CD14-positive monocyte (primary cell): ENCODE measurements around the gene ARHGEF19. TPM values are rescaled to one million over a fixed set of nuclear protein-coding genes. Genes with fewer than 3 reads are reported as not detected.
A peak's percentile ranks its signal among the peaks of the same experiment; 100 is the strongest.

Experiments used
- DNase-seq, 3 donors: peaks; one replicate each; pipeline ENCODE4 v3.0.0-alpha.2; 2011 to 2022
- H2AFZ ChIP-seq: 2 replicates; pipeline ENCODE4 v1.6.0; 2012; ENCODE audit warnings: mild to moderate bottlenecking, low read depth, low read length, inconsistent platforms; ENCODE audit not compliant: insufficient read depth, poor library complexity, severe bottlenecking
- H3K27ac ChIP-seq, 2 donors: 1 replicate in 1 of 2; 2 replicates in 1 of 2; pipeline ENCODE4 v1.5.1; 2012 to 2013; ENCODE audit warnings: low read length in 2 of 2, control low read depth in 1 of 2, inconsistent platforms in 1 of 2, low read depth in 1 of 2, mild to moderate bottlenecking in 1 of 2
- H3K27me3 ChIP-seq, 2 donors: one replicate each; pipeline versions ENCODE4 v1.6.0 to v1.6.1; 2011 to 2013; ENCODE audit warnings: low read length in 2 of 2; ENCODE audit not compliant: control insufficient read depth in 2 of 2, insufficient read depth in 2 of 2
- H3K36me3 ChIP-seq, 2 donors: replicated peaks in 1 of 2; 1 replicate in 1 of 2; 2 replicates in 1 of 2; pipeline versions ENCODE4 v1.5.1 to v1.6.1; 2012 to 2013; ENCODE audit warnings: low read length in 2 of 2, control low read depth in 1 of 2, inconsistent platforms in 1 of 2, mild to moderate bottlenecking in 1 of 2; ENCODE audit not compliant: insufficient read depth in 2 of 2, control insufficient read depth in 1 of 2
- H3K4me1 ChIP-seq, 2 donors: 1 replicate in 1 of 2; 2 replicates in 1 of 2; pipeline versions ENCODE4 v1.5.1 to v1.6.1; 2012 to 2013; ENCODE audit warnings: low read length in 2 of 2, control low read depth in 1 of 2, inconsistent platforms in 1 of 2, mild to moderate bottlenecking in 1 of 2, moderate library complexity in 1 of 2; ENCODE audit not compliant: insufficient read depth in 2 of 2, control insufficient read depth in 1 of 2
- H3K4me2 ChIP-seq: replicated peaks from 2 replicates; pipeline ENCODE3; 2012; ENCODE audit warnings: low read length, moderate library complexity, mild to moderate bottlenecking; ENCODE audit not compliant: poor library complexity, severe bottlenecking; ENCODE audit errors: extremely low read depth
- H3K4me3 ChIP-seq, 3 experiments: fragments of 200-600 bp in 1 of 3; sonication (generic) in 1 of 3; replicated peaks in 1 of 3; 1 replicate in 2 of 3; 2 replicates in 1 of 3; pipeline ENCODE4 v1.5.1; 2011 to 2013; ENCODE audit warnings: low read length in 3 of 3, mild to moderate bottlenecking in 3 of 3, control low read depth in 2 of 3, low read depth in 2 of 3, inconsistent platforms in 1 of 3, moderate library complexity in 1 of 3
- H3K79me2 ChIP-seq: 2 replicates; pipeline ENCODE4 v1.6.0; 2012; ENCODE audit warnings: mild to moderate bottlenecking, control low read depth, inconsistent platforms, low read length, moderate library complexity; ENCODE audit not compliant: insufficient read depth
- H3K9ac ChIP-seq: 2 replicates; pipeline ENCODE4 v1.6.0; 2017; ENCODE audit warnings: low read length, mild to moderate bottlenecking; ENCODE audit not compliant: insufficient read depth, poor library complexity, severe bottlenecking
- H3K9me3 ChIP-seq, 2 donors: replicated peaks in 1 of 2; 1 replicate in 1 of 2; 2 replicates in 1 of 2; pipeline versions ENCODE4 v1.5.1 to v1.6.1; 2012 to 2013; ENCODE audit warnings: low read length in 2 of 2, control low read depth in 1 of 2; ENCODE audit not compliant: control insufficient read depth in 1 of 2, insufficient read depth in 1 of 2
- H4K20me1 ChIP-seq: 2 replicates; pipeline ENCODE4 v1.6.0; 2012; ENCODE audit warnings: mild to moderate bottlenecking, low read length, control low read depth, moderate library complexity; ENCODE audit not compliant: insufficient read depth
- H3K27ac Mint-ChIP-seq, 7 donors: one replicate each; pipeline ENCODE4 v1.8.0; 2020; ENCODE audit warnings: mild to moderate bottlenecking in 7 of 7, mixed read lengths in 7 of 7, moderate library complexity in 6 of 7, inconsistent platforms in 2 of 7
- H3K27me3 Mint-ChIP-seq, 3 donors: one replicate each; pipeline ENCODE4 v1.8.0; 2021 to 2022; ENCODE audit warnings: low read depth in 3 of 3, mild to moderate bottlenecking in 3 of 3, mixed read lengths in 3 of 3, moderate library complexity in 3 of 3, inconsistent platforms in 1 of 3
- H3K36me3 Mint-ChIP-seq, 2 donors: one replicate each; pipeline ENCODE4 v1.8.0; 2020; ENCODE audit warnings: mixed read lengths in 2 of 2, inconsistent platforms in 1 of 2, mild to moderate bottlenecking in 1 of 2
- H3K4me1 Mint-ChIP-seq: one replicate; pipeline ENCODE4 v1.8.0; 2020; ENCODE audit warnings: mild to moderate bottlenecking, mixed read lengths
- H3K4me3 Mint-ChIP-seq, 2 donors: one replicate each; pipeline ENCODE4 v1.8.0; 2020; ENCODE audit warnings: mild to moderate bottlenecking in 2 of 2, mixed read lengths in 2 of 2, moderate library complexity in 1 of 2
- H3K9me3 Mint-ChIP-seq, 7 donors: one replicate each; pipeline ENCODE4 v1.8.0; 2020 to 2022; ENCODE audit warnings: mixed read lengths in 7 of 7, mild to moderate bottlenecking in 6 of 7, moderate library complexity in 6 of 7, inconsistent platforms in 2 of 7
- CTCF ChIP-seq: fragments of 200-600 bp; IDR thresholded peaks from one replicate; pipeline ENCODE4 v1.8.0; 2022; ENCODE audit warnings: antibody characterized with exemption, mild to moderate bottlenecking
- WGBS: methylation state at CpG from one replicate; pipeline ENCODE4 v1.1.5; 2013; ENCODE audit warnings: missing lambda C conversion rate; ENCODE audit not compliant: insufficient coverage; 5-methylcytosine and 5-hydroxymethylcytosine counted together
- intact Hi-C, 2 donors: fragments of 100-400 bp; cut with micrococcal nuclease; formaldehyde crosslinking; loops; one replicate each; pipeline versions ENCODE4 v1.15.0 to v1.15.1; 2023
- polyA plus RNA-seq, 3 donors: library from polyadenylated mRNA; depleted of rRNA in 1 of 3; unstranded in 2 of 3; stranded (reverse) in 1 of 3; fragments of 300-500 nt in 2 of 3; fragments of >200 nt in 1 of 3; fragmentation: Illumina TruSeq in 2 of 3; gene quantifications; 1 replicate in 2 of 3; 2 replicates in 1 of 3; pipeline ENCODE4 v1.2.3, GENCODE V29; 2012 to 2021

Gene ARHGEF19
- polyA plus RNA-seq, 3 donors, result 2.2 to 7.9 (median 2.3) TPM

DNA sequence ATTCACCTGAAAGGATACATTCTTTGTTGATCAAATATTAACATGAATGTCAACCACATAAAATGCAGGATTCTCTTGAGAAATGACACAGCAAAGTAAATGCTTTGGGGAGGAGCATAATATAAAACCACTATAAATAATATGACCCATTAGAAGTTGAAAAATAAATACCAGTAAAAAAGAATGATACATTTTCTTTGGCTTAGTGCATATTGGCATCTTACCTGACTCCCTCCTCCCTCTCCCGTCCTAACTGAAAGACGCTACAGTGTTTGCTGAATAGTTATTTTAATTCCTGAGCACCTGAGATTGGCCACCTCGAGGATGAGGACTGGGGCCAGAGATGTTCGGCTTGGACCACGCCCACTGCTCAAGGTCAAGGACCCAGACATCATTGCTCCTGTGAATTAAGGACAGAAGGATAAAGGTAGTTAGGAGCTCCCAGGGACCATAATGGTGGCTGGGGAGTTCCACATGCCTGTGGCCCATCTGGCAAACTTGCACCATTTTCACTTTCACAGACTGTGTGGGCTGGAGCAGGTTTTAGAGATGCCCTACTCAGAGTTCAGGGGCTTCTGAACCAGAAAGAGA is 41.0 kb upstream of the ARHGEF19 start:
- Histone ChIP-seq H4K20me1 (peaks cover 44% of the 10 kb centered on the region), H3K4me1 (peaks cover 16 to 23% of the 10 kb centered on the region in 2 donors), H3K27me3 (no peaks in the 10 kb centered on the region), H3K9me3 (no peaks in the 10 kb centered on the region), H3K4me2 (no peak overlapping the region), H3K79me2 (no peaks in the 10 kb centered on the region), H2AFZ (no peak overlapping the region), H3K27ac (no peak overlapping the region), H3K9ac (no peak overlapping the region), H3K36me3 (peaks cover 62 to 84% of the 10 kb centered on the region in 2 donors), H3K4me3 (no peak overlapping the region)
- Mint-ChIP-seq H3K27me3 (peaks cover 0 to 3% (median 0%) of the 10 kb centered on the region in 3 donors), H3K4me3 (no peak overlapping the region), H3K4me1 (peaks cover 23% of the 10 kb centered on the region), H3K36me3 (peaks cover 60 to 66% of the 10 kb centered on the region in 2 donors), H3K27ac (peak overlapping the region in 1 of 7 donors; percentile 16), H3K9me3 (no peaks in the 10 kb centered on the region)
- DNase-seq, result no peak
- no peak for TF ChIP-seq CTCF
- WGBS, result 100% methylated on average over 3 of the region's 5 CpGs
- intact Hi-C loops, result no loop called here

DNA sequence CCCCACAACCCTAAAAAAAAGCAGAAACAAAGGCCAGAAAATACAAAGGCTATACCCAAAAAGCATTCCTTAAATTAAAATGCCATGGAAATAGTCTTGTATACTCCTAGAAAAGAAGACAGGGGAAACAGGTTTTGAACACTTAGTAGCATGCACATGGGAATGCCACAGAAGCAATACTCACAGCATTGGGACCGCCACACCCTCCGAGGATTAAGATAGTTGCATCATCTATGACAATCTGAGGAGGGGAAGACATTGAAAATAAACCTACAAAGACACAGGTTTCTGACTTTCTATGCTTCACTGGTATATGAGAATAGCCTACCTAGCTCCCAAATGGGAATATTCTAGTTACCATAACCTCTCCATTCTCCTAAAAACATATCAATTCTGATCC is 40.5 kb upstream of the ARHGEF19 start:
- Mint-ChIP-seq H3K27ac (peak overlapping the region in 1 of 7 donors; percentile 28), H3K36me3 (peaks cover 64 to 70% of the 10 kb centered on the region in 2 donors), H3K4me1 (peaks cover 27% of the 10 kb centered on the region), H3K9me3 (no peaks in the 10 kb centered on the region), H3K4me3 (no peak overlapping the region), H3K27me3 (peaks cover 0 to 3% (median 0%) of the 10 kb centered on the region in 3 donors)
- H3K4me2 ChIP-seq, result no peak overlapping the region
- no peak overlapping the region for H3K4me3 ChIP-seq
- no peak overlapping the region for H2AFZ ChIP-seq
- no peaks in the 10 kb centered on the region for H3K9me3 ChIP-seq
- peaks cover 65 to 89% of the 10 kb centered on the region in 2 donors for H3K36me3 ChIP-seq
- peaks cover 16 to 23% of the 10 kb centered on the region in 2 donors for H3K4me1 ChIP-seq
- intact Hi-C loops, result no loop called here
- no peak for TF ChIP-seq CTCF
- peaks cover 44% of the 10 kb centered on the region for H4K20me1 ChIP-seq
- H3K9ac ChIP-seq, result no peak overlapping the region
- H3K27me3 ChIP-seq, result no peaks in the 10 kb centered on the region
- H3K27ac ChIP-seq, result no peak overlapping the region
- no peaks in the 10 kb centered on the region for H3K79me2 ChIP-seq
- no CpG with 5 or more reads among the region's 2 CpGs for WGBS
- no peak for DNase-seq
